Thyroid gland (tissue), 4 donors: ENCODE data around the gene HYOU1. TPM values are rescaled to one million over a fixed set of nuclear protein-coding genes. Genes with fewer than 3 reads are reported as not detected.

ENCODE experiments used
- DNase-seq, 2 donors: peaks; one replicate each; pipeline ENCODE4 v3.0.0-alpha.2; 2019
- H3K27ac ChIP-seq, 3 donors: fragments of 200-600 bp; sonication (generic); 1 replicate in 2 of 3; 2 replicates in 1 of 3; pipeline ENCODE4 v1.5.1; 2016 to 2019; ENCODE audit warnings: mild to moderate bottlenecking in 1 of 3, moderate library complexity in 1 of 3
- H3K27me3 ChIP-seq: fragments of 200-600 bp; sonication (generic); one replicate; pipeline ENCODE4 v1.5.1; 2019
- H3K36me3 ChIP-seq, 2 donors: fragments of 200-600 bp; sonication (generic); one replicate each; pipeline ENCODE4 v1.5.1; 2016 to 2019
- H3K4me1 ChIP-seq, 2 donors: fragments of 200-600 bp; sonication (generic); one replicate each; pipeline ENCODE4 v1.5.1; 2017 to 2019
- H3K4me3 ChIP-seq, 3 donors: fragments of 200-600 bp; sonication (generic); replicated peaks in 1 of 3; 1 replicate in 2 of 3; 2 replicates in 1 of 3; pipeline ENCODE4 v1.5.1; 2016; ENCODE audit warnings: mild to moderate bottlenecking in 1 of 3
- H3K9me3 ChIP-seq: fragments of 200-600 bp; sonication (generic); one replicate; pipeline ENCODE4 v1.5.1; 2017
- POLR2A ChIP-seq, 2 donors: fragments of 450-650 bp; IDR thresholded peaks; one replicate each; pipeline ENCODE4 v1.6.1; 2017; ENCODE audit warnings: antibody characterized with exemption in 2 of 2, mild to moderate bottlenecking in 2 of 2, moderate library complexity in 1 of 2
- WGBS, 2 donors: methylation state at CpG; one replicate each; pipeline ENCODE4 v1.1.5; 2017; 5-methylcytosine and 5-hydroxymethylcytosine counted together
- intact Hi-C: fragments of 100-400 bp; cut with DNase I; formaldehyde crosslinking; loops from one replicate; pipeline ENCODE4 v1.15.1; 2023
- total RNA-seq, 4 donors: library from RNA; depleted of rRNA; stranded (reverse); fragments of >200 nt; gene quantifications; one replicate each; pipeline ENCODE4 v1.2.3, GENCODE V29; 2016
- TF ChIP-seq, protein P1 (sequence below), 6 experiments: fragments of 200-600 bp in 3 of 6; fragments of 450-650 bp in 3 of 6; sonication (generic) in 3 of 6; IDR thresholded peaks; one replicate each; pipeline ENCODE4 v1.5.1; 2016 to 2019; ENCODE audit warnings: antibody characterized with exemption in 6 of 6, mild to moderate bottlenecking in 2 of 6, inconsistent platforms in 1 of 6, moderate library complexity in 1 of 6

HYOU1 gene
- total RNA-seq, 4 donors from 2014 or later, result 145 to 369 (median 320) TPM

DNA sequence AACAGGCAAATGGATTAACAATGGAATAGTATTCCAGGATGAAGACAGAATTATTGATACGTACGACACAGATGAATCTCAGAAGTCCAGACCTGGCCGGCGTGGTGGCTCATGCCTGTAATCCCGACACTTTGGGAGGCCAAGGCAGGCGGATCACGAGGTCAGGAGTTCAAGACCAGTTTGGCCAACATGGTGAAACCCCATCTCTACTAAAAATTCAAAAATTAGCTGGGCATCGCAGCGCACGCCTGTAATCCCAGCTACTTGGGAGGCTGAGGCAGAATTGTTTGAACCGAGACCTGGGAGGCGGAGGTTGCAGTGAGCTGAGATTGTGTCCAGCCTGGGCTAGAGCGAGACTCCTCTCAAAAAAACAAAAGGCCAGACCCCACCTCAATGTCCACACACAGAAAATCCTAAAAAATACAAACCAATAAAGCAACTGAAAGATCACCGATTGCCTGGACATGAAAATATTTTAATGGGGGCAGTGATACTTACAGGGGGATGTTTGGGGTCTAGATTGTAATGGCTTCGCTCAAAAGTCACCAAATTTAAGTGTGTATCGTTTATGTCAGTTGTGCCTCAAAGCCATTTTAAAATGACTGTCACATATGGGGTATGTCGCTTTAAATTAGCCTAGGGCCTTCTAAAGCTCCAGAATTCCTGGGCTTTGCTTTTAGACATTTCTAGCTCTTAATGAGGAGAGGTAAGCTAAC lies 42.6 kb downstream of the HYOU1 start:
- Histone ChIP-seq H3K4me3 (no peak overlapping the region), H3K27ac (no peak overlapping the region), H3K4me1 (peaks cover 9 to 14% of the 10 kb centered on the region in 2 donors), H3K36me3 (peaks cover 38 to 42% of the 10 kb centered on the region in 2 donors), H3K27me3 (no peaks in the 10 kb centered on the region), H3K9me3 (no peaks in the 10 kb centered on the region)
- WGBS, 2 donors, result 94 to 96% methylated on average over 17 of the region's 17 CpGs
- intact Hi-C loops, result no loop called here
- no peak for TF ChIP-seq POLR2A (IDR thresholded peaks at IDR 0.05)
- TF ChIP-seq, protein P1, sequence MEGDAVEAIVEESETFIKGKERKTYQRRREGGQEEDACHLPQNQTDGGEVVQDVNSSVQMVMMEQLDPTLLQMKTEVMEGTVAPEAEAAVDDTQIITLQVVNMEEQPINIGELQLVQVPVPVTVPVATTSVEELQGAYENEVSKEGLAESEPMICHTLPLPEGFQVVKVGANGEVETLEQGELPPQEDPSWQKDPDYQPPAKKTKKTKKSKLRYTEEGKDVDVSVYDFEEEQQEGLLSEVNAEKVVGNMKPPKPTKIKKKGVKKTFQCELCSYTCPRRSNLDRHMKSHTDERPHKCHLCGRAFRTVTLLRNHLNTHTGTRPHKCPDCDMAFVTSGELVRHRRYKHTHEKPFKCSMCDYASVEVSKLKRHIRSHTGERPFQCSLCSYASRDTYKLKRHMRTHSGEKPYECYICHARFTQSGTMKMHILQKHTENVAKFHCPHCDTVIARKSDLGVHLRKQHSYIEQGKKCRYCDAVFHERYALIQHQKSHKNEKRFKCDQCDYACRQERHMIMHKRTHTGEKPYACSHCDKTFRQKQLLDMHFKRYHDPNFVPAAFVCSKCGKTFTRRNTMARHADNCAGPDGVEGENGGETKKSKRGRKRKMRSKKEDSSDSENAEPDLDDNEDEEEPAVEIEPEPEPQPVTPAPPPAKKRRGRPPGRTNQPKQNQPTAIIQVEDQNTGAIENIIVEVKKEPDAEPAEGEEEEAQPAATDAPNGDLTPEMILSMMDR (IDR thresholded peaks at IDR 0.05), result no peak
- no peak for DNase-seq

DNA sequence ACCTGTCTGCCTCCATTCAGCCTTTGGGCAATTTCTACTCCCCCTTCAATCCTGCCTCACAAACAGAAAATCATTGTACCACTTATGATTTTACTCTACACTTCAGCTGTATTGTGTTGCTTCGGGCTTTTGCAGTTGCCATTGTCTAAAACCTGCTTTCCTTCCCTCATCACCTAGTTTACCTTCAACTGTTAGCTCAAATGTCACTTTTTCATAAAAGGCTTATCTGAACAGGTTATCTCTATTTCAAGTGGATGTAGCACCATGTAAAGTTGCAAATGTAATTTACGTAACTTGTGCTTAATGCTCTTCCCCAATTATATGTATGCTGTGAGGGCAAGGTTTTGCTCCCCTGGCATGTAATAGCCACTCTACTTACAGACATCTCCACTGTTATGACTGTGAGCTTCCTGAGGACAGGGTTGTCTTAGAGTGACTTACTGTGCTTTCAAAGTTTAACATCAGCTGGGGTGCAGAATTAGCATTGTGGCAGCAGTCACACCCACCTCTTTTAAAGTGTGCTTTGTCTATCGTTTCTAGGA lies 44.3 kb downstream of the HYOU1 start:
- Histone ChIP-seq H3K36me3 (peaks cover 39 to 44% of the 10 kb centered on the region in 2 donors), H3K9me3 (no peaks in the 10 kb centered on the region), H3K4me3 (no peak overlapping the region), H3K27me3 (no peaks in the 10 kb centered on the region), H3K27ac (no peak overlapping the region), H3K4me1 (peaks cover 7 to 13% of the 10 kb centered on the region in 2 donors)
- TF ChIP-seq, protein P1 (IDR thresholded peaks at IDR 0.05), result no peak
- no peak for TF ChIP-seq POLR2A (IDR thresholded peaks at IDR 0.05)
- intact Hi-C loops, result no loop called here
- no peak for DNase-seq
- WGBS, 2 donors, result 86 to 88% methylated on average over 3 of the region's 3 CpGs

- WGBS, 2 donors, result 85 to 90% methylated on average over 6 of the region's 6 CpGs
- Histone ChIP-seq H3K36me3 (peaks cover 46 to 53% of the 10 kb centered on the region in 2 donors), H3K27ac (no peak overlapping the region), H3K9me3 (no peaks in the 10 kb centered on the region), H3K27me3 (no peaks in the 10 kb centered on the region), H3K4me3 (no peak overlapping the region), H3K4me1 (peaks cover 0 to 6% of the 10 kb centered on the region in 2 donors)
- DNase-seq, result no peak
- TF ChIP-seq POLR2A (IDR thresholded peaks at IDR 0.05), result no peak
- TF ChIP-seq, protein P1 (IDR thresholded peaks at IDR 0.05), result no peak
- intact Hi-C loops, result no loop called here
Measured at GRCh38 chr11:119011476-119012053, 45.4 kb downstream of the HYOU1 start.

DNA sequence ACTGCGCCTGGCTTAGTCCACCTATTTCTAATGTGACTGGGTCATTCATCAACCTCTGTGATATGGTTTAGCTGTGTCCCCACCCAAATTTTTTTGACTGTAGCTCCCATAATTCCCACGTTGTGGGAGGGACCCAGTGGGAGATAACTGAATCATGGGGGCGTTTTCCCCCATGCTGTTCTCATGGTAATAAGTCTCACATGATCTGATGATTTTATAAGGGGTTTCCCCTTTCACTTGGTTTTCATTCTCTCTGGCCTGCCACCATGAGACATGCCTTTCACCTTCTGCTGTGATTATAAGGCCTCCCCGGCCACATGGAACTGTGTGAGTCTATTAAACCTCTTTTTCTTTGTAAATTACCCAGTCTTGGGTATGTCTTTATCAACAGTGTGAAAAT lies 50.3 kb downstream of the HYOU1 start:
- Histone ChIP-seq H3K27me3 (no peaks in the 10 kb centered on the region), H3K4me1 (no peaks in the 10 kb centered on the region), H3K9me3 (no peaks in the 10 kb centered on the region), H3K36me3 (peaks cover 30 to 33% of the 10 kb centered on the region in 2 donors), H3K4me3 (no peak overlapping the region), H3K27ac (no peak overlapping the region)
- intact Hi-C loops, result no loop called here
- 89 to 95% methylated on average over 4 of the region's 4 CpGs for WGBS, 2 donors
- no peak for DNase-seq
- TF ChIP-seq, protein P1 (IDR thresholded peaks at IDR 0.05), result no peak
- no peak for TF ChIP-seq POLR2A (IDR thresholded peaks at IDR 0.05)

DNA sequence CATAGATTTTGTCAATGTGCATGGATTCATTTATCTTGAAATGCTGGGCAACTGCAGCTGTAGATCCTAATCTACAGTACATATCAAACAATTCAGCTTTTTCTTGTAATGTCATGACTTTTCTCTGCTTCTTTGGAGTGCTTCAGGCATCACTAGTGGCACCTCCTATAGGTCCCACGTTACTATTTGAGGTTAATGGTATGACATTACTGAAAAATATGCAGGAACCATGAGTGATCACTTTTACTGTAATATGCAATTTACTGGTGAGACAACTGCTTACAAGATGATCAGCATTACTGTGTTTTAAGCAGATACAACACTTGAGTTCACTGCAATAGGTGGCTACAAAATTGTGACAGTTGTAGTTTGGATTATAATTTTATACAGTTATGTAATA lies 56.1 kb downstream of the HYOU1 start:
- TF ChIP-seq, protein P1 (IDR thresholded peaks at IDR 0.05), result no peak
- TF ChIP-seq POLR2A (IDR thresholded peaks at IDR 0.05), result no peak
- no peak overlapping the region for H3K27ac ChIP-seq
- H3K36me3 ChIP-seq, result peaks cover 16 to 21% of the 10 kb centered on the region in 2 donors
- intact Hi-C loops, result no loop called here
- DNase-seq, result no peak
- H3K9me3 ChIP-seq, result no peaks in the 10 kb centered on the region
- no peaks in the 10 kb centered on the region for H3K27me3 ChIP-seq
- WGBS, 2 donors, result 76 to 79% methylated on average over 1 of the region's 1 CpG
- no peak overlapping the region for H3K4me3 ChIP-seq
- peaks cover 7 to 17% of the 10 kb centered on the region in 2 donors for H3K4me1 ChIP-seq
